Effector CD4-positive, alpha-beta T cell (primary cell): ENCODE results near the gene SRSF3.
"Not testable (repeated sequence)": the region's sequence is repeated elsewhere in the genome, so short reads cannot be mapped to it uniquely, and the experiment has no call there.

ENCODE experiments used
- DNase-seq: peaks from one replicate; pipeline ENCODE4 v3.0.0-alpha.2; 2020

Gene SRSF3

GRCh38 chr6:36576578-36576977 is 17.6 kb upstream of the SRSF3 start:
- DNase-seq = no peak

DNA sequence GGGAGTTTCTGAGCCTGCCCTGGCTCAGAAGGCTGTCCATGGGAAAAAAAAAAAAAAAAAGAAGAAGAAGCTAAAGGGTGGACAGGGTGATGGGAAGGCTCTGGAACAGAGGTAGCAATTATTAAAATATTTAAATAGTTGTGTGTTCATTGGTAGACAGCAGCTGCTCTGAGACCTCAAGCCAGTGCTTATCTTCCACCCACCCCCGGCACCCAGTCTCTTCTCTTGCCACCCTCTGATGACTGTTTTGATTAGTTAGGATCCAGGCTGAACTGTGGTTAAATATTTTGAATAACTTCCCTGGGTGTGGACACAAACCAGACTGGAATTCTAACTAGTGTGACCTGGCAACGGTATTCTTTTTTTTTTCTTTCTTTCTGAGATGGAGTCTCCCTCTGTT is 16.9 kb upstream of the SRSF3 start:
- DNase-seq = no peak

- no peak for DNase-seq
Observed at GRCh38 chr6:36578030-36578429, 16.1 kb upstream of the SRSF3 start.

GRCh38 chr6:36578431-36578830 is 15.7 kb upstream of the SRSF3 start:
- no peak for DNase-seq

DNA sequence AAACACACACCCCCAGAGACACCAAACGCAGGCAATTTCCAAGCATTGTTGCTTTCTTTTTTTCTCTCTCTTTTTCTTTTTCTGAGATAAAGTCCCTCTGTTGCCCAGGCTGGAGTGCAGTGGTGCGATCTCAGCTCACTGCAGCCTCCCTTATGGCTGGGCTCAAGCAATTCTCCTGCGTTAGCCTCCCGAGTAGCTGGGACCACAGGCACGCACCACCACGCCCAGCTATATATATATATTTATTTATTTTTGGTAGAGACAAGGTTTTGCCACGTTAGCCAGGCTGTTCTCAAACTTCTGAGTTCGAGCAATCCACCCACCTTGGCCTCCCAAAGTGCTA is 14.0 kb upstream of the SRSF3 start:
- DNase-seq = no peak

- no peak for DNase-seq
Observed at GRCh38 chr6:36581716-36582115, 12.4 kb upstream of the SRSF3 start.

GRCh38 chr6:36586606-36587005 is 7.6 kb upstream of the SRSF3 start:
- DNase-seq = no peak

DNA sequence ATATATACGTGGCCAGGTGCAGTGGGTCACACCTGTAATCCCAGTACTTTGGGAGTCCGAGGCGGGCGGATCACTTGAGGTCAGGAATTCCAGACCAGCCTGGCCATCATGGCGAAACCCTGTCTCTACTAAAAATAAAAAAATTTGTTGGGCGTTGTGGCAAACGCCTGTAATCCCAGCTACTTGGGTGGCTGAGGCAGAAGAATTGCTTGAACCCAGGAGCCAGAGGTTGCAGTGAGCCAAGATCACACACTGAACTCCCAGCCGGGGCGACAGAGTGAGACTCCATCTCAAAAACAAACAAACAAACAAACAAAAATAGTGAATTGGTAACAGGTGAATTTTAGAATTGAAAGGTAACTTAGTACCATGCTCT is 5.1 kb upstream of the SRSF3 start:
- DNase-seq = not testable (repeated sequence)

- no peak for DNase-seq
Observed at GRCh38 chr6:36590237-36590636, 3.9 kb upstream of the SRSF3 start.

DNA sequence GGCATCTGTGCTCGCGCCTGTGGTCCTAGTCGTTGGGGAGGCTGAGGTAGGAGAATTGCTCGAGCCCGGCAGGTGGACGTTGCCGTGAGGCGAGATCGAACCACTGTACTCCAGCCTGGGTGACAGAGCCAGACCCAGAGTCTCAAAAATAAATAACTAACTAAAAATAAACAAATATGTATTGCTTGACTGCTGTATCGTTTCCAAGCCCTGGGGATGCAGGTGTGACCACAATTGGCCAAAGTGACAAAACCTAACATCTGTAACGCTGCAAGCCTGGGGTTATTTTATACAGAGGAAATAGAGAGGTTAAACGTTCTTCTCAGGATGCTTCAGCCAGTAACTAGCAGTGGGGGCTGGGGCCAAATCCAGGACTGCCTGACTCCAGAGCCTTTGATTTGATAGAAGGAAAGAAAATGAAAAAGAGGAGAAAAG is 1.9 kb upstream of the SRSF3 start:
- DNase-seq = no peak

DNA sequence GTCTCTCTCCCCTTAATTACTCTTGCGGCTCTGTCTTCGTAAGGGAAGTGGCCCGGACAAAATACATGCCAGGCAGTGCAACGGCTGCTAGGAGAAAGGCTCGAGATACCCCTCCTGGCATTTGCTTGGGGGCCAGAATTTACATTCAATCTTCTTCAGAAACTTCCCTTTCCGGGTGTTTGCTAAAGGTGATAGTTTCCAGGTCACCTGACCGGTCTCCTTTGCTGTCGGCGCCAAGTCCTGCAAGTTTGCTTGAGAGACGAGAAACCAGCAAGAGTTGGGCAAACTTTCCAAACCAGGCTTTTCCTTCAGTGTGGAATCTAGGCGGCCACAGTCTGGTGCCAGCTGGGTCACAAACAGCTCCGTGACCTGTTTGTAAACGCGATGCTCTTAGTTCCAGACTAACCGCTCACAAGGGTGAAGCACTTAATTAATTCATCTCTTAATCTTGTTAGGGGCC is 563 bp upstream of the SRSF3 start:
- peak; percentile 37 for DNase-seq

GRCh38 chr6:36594816-36595643 is 868 bp downstream of the SRSF3 start:
- DNase-seq = no peak

DNA sequence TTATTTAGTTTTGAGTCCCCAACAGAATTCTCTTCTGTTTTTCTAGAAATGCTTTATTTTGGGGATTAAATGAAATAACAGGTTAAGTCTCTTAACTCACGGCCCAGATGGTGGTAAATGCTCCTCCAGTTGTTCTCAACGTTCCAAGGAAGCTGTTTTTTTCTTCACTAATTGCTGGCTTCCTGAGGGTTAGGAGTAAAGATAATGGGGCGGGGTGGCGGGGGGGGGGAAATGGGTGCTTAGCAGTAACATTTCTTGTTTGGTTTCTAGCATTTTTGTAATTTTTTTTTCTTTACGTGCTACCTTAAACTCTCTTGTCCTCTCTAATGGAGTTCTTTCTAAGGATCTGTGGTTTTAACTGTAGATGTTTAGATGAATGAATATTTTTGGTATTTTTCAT is 2.2 kb downstream of the SRSF3 start:
- DNase-seq = no peak

GRCh38 chr6:36597775-36598174 is 3.6 kb downstream of the SRSF3 start:
- DNase-seq = no peak

DNA sequence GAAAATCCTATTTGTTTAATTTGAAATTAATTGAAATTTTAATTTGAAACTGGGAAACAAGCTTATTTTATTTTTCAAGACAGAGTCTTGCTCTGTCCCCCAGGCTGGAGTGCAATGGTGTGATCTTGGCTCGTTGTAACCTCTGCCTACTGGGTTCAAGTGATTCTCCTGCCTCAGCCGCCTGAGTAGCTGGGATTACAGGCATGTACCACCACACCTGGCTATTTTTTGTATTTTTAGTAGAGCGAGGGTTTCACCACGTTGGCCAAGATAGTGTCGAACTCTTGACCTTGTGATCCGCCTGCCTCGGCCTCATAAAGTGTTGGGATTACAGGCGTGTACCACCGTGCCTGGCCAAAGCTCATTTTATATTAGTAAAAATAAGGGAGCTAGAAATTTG is 4.2 kb downstream of the SRSF3 start:
- DNase-seq = no peak

- no peak for DNase-seq
Observed at GRCh38 chr6:36598739-36599318, 4.7 kb downstream of the SRSF3 start.

DNA sequence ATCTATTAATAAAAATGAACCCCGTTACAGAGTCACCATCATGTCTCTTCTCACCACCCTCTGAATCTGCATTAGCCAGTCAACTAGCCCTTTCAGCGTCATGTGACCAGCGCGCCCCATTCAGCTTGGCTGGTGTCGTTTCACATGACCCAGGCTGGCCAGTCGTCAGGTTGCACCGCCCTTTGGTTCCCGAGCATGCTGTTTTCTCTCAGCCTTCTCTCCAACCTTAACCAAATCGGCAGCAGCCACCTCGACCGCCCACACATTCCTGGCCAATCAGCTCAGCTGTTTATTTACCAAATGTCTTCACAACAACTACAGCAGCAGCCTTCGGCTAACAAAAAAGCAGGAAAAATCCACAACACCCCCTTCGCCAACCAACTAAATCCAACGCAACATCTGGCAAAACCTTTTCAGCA is 5.6 kb downstream of the SRSF3 start:
- DNase-seq = peak; percentile 52

- DNase-seq = no peak
Observed at GRCh38 chr6:36600564-36601146, 6.5 kb downstream of the SRSF3 start.

DNA sequence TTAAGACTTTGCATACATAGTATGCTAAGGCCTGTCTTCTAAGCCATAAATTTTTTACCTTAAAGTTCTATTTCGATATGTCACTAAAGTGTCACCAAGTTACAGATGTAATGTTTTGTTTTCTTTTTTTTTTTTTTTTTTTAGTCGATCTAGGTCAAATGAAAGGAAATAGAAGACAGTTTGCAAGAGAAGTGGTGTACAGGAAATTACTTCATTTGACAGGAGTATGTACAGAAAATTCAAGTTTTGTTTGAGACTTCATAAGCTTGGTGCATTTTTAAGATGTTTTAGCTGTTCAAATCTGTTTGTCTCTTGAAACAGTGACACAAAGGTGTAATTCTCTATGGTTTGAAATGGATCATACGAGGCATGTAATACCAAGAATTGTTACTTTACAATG is 7.7 kb downstream of the SRSF3 start:
- DNase-seq = not testable (repeated sequence)

- DNase-seq = no peak
Observed at GRCh38 chr6:36603222-36604089, 9.3 kb downstream of the SRSF3 start.

GRCh38 chr6:36604090-36605060 is 10.2 kb downstream of the SRSF3 start:
- no peak for DNase-seq

DNA sequence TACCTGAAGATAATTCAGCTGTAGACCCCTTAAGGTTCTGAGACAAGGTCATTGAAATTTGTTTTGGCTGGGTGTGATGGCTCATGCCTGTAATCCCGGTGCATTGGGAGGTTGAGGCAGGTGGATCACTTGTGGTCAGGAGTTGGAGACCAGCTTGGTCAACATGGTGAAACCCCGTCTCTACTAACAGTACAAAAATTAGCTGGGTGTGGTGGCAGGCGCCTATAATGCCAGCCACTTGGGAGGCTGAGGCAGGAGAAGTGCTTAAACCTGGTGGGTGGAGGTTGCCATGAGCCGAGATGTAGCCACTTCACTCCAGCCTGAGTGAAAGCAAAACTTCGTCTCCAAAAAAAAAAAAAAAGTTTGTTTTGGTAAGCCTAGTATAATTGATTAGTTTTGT is 11.0 kb downstream of the SRSF3 start:
- no peak for DNase-seq
